Glomerular visceral epithelial cell (primary cell): ENCODE measurements around the gene PNPLA1.

Source experiments
- DNase-seq: peaks from one replicate; pipeline ENCODE4 v3.0.0-alpha.2; 2016; ENCODE audit errors: extremely low spot score

The PNPLA1 gene

DNA sequence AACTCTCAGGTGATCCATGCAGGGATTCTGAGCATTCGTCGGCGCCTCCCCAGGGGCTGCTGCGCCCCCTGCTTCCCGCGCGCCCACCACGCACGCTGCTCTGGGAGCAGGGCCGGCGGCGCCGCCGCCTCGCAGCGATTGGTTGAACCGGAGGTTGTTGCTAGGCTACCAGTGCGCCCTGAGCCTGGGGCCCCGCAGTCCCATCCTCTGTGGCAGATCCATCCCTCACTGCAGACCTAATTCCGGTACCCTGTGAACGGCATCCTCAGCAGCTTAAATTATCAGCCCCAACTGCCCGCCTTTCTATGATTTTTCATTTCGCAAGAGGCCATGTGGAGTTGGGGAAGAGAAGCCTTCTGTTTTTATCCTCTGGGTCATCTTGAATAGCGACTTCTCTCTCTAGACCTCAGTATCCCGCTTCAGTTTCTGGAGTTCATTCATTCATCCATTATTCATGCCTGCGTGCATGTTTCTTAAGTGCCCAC is 15.4 kb downstream of the PNPLA1 start:
- DNase-seq = no peak

DNA sequence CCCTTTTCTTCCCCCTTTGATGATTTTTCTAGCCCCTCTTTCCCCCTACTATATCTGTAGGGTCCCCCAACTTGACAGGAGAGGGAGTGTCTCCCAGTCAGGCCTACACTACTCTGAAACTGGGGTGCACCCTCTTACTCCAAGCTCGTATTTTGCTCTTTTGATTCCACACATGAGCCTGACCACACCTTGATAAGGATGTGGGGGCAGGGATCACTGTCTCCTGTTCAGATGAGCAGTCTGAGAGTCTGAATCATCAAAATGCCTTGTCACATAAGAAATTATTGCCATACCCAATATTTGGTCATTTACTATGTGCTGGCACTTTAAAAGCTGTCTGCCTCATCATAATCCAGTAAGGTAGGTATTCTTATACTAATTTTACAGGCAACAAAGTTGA is 15.9 kb downstream of the PNPLA1 start:
- DNase-seq = no peak

DNA sequence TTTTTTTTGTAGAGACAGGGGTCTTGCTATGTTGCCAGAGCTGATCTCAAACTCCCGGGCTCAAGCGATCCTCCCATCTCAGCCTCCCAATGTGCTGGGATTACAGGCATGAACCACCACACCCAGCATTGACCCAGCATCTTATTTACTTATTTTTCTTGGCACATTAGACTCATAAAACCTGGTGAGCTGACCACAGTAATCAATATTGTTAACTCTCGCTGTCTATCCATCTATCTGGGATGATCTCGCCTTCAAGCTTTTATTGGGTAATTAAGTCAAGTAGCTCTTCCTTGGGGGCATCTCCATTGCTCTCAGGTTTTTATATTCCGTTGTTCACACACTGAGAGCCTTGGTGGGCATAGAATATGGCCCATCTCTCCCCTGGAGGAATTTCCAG is 17.0 kb downstream of the PNPLA1 start:
- DNase-seq = no peak

DNA sequence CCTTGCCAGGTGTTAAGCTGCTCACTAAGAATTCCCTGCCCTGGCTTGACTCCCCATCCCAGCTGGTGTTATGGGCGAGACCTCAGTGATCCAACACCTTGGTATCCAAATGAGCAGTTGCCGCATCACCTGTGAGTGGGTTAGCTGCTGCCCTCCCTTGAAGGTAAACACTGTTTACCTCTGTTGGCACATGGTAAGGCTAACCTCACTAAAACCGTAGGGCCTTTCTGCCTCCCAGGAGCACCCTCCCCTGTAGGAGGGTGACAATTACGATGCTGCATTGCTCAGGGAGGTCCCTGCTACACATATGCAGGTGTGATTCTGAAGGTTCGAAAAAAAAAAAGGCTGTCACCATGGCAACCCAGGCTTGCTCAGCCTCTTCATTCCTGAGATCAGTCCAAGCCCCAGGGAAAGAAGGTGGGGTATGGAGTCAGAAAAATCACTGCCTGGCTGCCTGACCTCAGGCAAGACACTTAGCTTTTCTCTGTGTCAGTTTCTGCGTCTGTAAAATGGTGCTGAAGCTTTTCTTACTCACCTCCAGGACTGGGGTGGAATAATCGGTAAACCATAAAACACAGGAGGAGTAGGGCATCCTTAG is 19.5 kb downstream of the PNPLA1 start:
- DNase-seq = peak; percentile 11

GRCh38 chr6:36290668-36291620 is 21.1 kb downstream of the PNPLA1 start:
- DNase-seq = peak; percentile 39

- no peak for DNase-seq
Observed at GRCh38 chr6:36292170-36292569, 22.3 kb downstream of the PNPLA1 start.

GRCh38 chr6:36296240-36296639 is 26.4 kb downstream of the PNPLA1 start:
- DNase-seq = no peak

GRCh38 chr6:36297051-36297450 is 27.2 kb downstream of the PNPLA1 start:
- DNase-seq = no peak

- no peak for DNase-seq
Observed at GRCh38 chr6:36297511-36297910, 27.7 kb downstream of the PNPLA1 start.

- no peak for DNase-seq
Observed at GRCh38 chr6:36298027-36298426, 28.2 kb downstream of the PNPLA1 start.

DNA sequence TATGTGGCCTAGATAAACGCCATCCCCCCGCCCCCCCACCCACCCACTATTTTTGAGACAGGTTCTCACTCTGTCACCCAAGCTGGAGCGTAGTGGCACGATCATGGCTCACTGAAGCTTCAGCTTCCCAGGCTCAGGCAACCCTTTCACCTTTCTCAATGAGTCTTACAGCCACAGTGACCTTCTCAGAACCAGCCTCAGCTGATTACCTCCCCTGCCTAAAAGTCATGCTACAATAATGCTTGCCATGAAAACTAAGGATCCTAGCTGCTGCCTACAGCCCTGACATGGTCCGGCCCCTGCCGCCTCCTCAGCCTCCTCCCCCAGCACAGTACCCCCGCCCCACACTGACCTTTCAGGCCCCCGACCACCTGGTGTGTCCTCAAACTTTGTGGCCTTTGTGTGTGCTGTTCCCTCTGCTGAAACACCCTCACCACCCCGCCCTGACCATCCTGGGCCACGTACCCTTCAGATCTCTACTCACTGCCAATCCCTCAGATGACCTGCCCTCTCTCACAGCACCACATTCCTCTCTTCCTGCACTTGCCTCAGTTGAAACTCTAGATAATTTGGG is 31.3 kb downstream of the PNPLA1 start:
- no peak for DNase-seq

DNA sequence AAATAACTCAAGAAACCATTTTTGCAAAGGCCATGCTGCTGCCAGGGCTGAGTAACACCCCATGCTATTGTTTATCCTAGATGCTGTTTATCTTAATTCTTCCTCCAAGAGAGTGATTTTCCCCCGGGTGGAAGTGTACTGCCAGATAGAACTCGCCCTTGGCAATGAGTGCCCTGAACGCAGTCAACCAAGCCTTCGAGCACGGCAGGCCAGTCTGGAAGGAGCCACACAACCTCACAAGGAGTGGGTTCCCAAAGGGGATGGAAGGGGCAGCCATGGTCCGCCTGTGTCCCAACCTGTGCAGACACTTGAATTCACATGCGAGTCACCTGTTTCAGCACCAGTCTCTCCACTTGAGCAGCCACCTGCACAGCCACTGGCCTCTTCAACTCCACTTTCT is 31.9 kb downstream of the PNPLA1 start:
- no peak for DNase-seq

- DNase-seq = peak; percentile 91
Observed at GRCh38 chr6:36302227-36302976, 32.5 kb downstream of the PNPLA1 start.

DNA sequence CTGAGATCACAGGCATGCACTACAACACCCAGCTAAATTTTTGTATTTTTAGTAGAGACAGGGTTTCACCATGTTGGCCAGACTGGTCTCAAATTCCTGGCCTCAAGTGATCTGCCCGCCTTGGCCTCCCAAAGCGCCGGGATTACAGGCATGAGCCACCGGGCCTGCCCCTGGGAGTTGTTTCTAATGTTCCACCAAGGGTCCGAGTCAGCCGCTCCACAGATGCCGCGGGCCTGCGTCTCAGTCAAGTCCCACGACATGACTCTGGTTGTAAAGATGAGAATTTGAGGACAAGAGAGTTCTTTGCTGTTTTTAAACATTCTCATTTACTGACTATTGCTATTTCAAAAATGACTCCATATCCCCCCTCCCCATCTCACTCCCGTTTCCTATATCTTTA is 36.0 kb downstream of the PNPLA1 start:
- no peak for DNase-seq

GRCh38 chr6:36306375-36306774 is 36.5 kb downstream of the PNPLA1 start:
- DNase-seq = no peak

DNA sequence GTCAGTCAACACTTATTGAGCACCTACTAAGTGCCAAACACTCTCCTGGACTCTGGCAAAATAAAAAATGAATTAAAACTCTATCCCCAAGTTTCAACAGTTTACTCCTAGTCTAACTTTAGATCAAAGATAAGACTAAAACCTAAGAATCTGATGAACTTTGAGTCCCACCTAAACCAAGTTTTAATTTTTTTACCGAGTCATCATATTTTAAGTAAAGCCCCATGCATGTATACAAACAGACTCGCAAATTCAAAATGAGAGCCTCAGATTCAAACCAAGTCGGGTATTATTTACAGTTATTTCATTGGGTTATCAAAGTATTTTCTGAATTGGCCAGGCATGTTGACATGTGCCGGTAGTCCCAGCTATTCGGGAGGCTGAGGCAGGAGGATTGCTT is 38.7 kb downstream of the PNPLA1 start:
- DNase-seq = no peak

- no peak for DNase-seq
Observed at GRCh38 chr6:36309203-36309602, 39.3 kb downstream of the PNPLA1 start.

DNA sequence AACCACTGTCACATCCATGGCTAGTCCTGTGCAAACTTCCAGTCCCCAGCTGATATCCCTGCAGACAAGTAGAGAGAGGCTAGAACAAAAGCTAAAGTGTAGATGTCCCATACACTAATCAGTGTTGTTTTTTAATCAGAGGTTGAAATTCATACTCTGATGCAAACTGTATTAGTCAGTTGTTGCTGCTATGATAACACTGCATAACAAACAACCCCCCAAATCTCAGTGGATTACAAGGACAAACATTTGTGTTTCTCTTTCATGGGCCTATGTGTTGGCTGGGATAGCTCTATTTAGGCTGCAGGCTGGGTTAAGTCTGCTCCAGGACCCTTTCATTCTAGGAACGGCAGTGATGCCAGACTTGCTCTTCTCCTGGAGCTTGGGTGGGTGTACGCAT is 40.0 kb downstream of the PNPLA1 start:
- DNase-seq = no peak

GRCh38 chr6:36312854-36313648 is 43.2 kb downstream of the PNPLA1 start:
- no peak for DNase-seq

- no peak for DNase-seq
Observed at GRCh38 chr6:36313649-36313936, 43.7 kb downstream of the PNPLA1 start.

GRCh38 chr6:36314221-36315014 is 44.6 kb downstream of the PNPLA1 start:
- DNase-seq = peak; percentile 53
